Activated T-helper 17 cell treated with anti-CD3 and anti-CD28 coated beads, Interleukin-2, amount 50 U/mL, for 72 hours (primary cell): ENCODE results near the gene UBE2J1. TPM values are rescaled to one million over a fixed set of nuclear protein-coding genes. Genes with fewer than 3 reads are reported as not detected.
"Not testable (repeated sequence)": the region's sequence is repeated elsewhere in the genome, so short reads cannot be mapped to it uniquely, and the experiment has no call there.

Experiments used
- ATAC-seq: fragments of 150-1000 bp; cut with Tn5 transposase; replicated peaks from 2 replicates; pipeline ENCODE4 v1.10.0; 2021; ENCODE audit warnings: mild to moderate bottlenecking, moderate library complexity
- H3K27ac Mint-ChIP-seq: one replicate; pipeline ENCODE4 v1.8.0; 2022; ENCODE audit warnings: mixed read lengths
- H3K27me3 Mint-ChIP-seq: one replicate; pipeline ENCODE4 v1.8.0; 2022; ENCODE audit warnings: mixed read lengths
- H3K36me3 Mint-ChIP-seq: one replicate; pipeline ENCODE4 v1.8.0; 2022; ENCODE audit warnings: low read depth, mild to moderate bottlenecking, mixed read lengths
- H3K4me1 Mint-ChIP-seq: one replicate; pipeline ENCODE4 v1.8.0; 2022; ENCODE audit warnings: mixed read lengths
- H3K4me3 Mint-ChIP-seq: one replicate; pipeline ENCODE4 v1.8.0; 2022; ENCODE audit warnings: mild to moderate bottlenecking, mixed read lengths
- H3K9me3 Mint-ChIP-seq: one replicate; pipeline ENCODE4 v1.8.0; 2022; ENCODE audit warnings: mixed read lengths
- total RNA-seq, 2 donors: library from RNA; stranded (reverse); gene quantifications; one replicate each; pipeline ENCODE4 v1.2.3, GENCODE V29; 2022

The UBE2J1 gene
- 10 to 100 TPM; 18.1 to 25.4 TPM for total RNA-seq

GRCh38 chr6:89352278-89353117, at the start of gene UBE2J1:
Gene UBE2J1, minus strand, starts transcription at chr6:89352722. Its CDS starts 153 bp downstream, at chr6:89352569.
- Mint-ChIP-seq H3K4me1 (peaks cover 42% of the 10 kb centered on the region), H3K27me3 (no peaks in the 10 kb centered on the region), H3K36me3 (peaks cover 11% of the 10 kb centered on the region), H3K9me3 (no peaks in the 10 kb centered on the region), H3K4me3 (peak within 1 kb of the TSS; percentile 96), H3K27ac (peak within 1 kb of the TSS; percentile 97)
- peak; percentile 91 for ATAC-seq

GRCh38 chr6:89400912-89401399, 48.4 kb upstream of the UBE2J1 start:
- Mint-ChIP-seq H3K27ac (no peak overlapping the region), H3K27me3 (no peaks in the 10 kb centered on the region), H3K9me3 (no peaks in the 10 kb centered on the region), H3K36me3 (no peaks in the 10 kb centered on the region), H3K4me1 (no peaks in the 10 kb centered on the region), H3K4me3 (no peak overlapping the region)
- ATAC-seq, result no peak

- Mint-ChIP-seq H3K4me1 (no peaks in the 10 kb centered on the region), H3K27ac (no peak overlapping the region), H3K36me3 (no peaks in the 10 kb centered on the region)
Observed at GRCh38 chr6:89400050-89400449, 47.5 kb upstream of the UBE2J1 start.

DNA sequence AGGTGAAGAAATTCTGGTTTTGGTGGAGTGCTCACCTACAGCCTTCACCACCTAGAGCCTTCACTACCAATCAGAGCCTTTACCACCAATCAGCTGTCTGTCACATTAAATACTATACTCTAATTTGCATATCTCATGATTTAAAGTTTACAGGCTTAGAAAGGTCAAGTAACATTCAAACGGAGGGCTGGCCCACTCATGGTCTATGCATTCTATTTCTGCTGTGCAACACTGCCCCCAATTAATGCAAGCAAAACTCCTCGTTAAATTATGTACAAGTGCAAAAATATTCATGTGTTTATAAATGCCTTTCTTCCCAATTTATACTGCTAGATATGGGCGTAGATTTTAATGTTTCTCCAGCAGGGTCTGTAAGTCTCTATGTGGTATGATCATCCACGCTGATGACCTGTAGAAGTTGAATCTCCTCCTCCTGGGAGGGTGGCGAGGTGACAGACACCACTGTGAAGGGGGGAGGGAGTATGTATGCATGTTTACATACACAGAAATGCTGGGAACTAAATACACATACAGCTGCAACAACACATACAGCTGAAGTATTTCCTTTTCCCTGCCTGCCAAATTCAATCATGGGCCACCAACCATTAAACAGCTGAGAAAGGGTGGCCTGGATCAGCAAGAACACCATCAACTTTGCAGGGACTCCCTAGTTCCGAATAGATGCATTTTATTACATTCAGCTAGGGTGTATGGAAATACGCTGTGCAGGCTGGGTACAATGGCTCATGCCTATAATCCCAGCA, 46.4 kb upstream of the UBE2J1 start:
- Mint-ChIP-seq H3K27me3 (no peaks in the 10 kb centered on the region), H3K9me3 (no peaks in the 10 kb centered on the region), H3K4me1 (no peaks in the 10 kb centered on the region), H3K27ac (no peak overlapping the region), H3K36me3 (no peaks in the 10 kb centered on the region), H3K4me3 (no peak overlapping the region)
- no peak for ATAC-seq

More at GRCh38 chr6:89400050-89400449, 47.5 kb upstream of the UBE2J1 start:
- ATAC-seq, result no peak
- H3K27me3 Mint-ChIP-seq, result no peaks in the 10 kb centered on the region
- no peak overlapping the region for H3K4me3 Mint-ChIP-seq
- no peaks in the 10 kb centered on the region for H3K9me3 Mint-ChIP-seq

- H3K36me3 Mint-ChIP-seq, H3K9me3 Mint-ChIP-seq, H3K4me1 Mint-ChIP-seq, H3K4me3 Mint-ChIP-seq, H3K27me3 Mint-ChIP-seq, ATAC-seq, H3K27ac Mint-ChIP-seq: not testable (repeated sequence)
Observed at GRCh38 chr6:89397884-89398283, 45.4 kb upstream of the UBE2J1 start.

DNA sequence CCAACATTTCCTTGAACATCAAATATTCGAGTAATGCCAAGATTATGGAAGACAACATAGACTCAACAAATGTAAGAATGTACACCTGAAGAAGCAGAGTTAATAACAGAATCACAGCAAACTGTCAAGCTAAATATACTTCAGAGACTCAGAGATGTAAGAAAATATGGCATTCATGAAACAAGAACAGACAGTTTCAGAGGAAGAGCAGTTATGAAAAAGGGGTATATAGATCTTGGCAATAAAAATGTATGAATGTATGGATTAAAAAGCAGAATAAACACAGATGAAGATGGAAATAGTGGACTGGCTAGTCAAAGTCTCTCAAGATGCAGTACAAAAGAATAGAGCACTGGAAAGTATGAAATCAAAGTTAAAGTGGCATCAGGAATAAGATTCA, 41.1 kb upstream of the UBE2J1 start:
- Mint-ChIP-seq H3K4me3 (no peak overlapping the region), H3K36me3 (no peaks in the 10 kb centered on the region), H3K27me3 (no peaks in the 10 kb centered on the region), H3K9me3 (peaks cover 12% of the 10 kb centered on the region), H3K4me1 (no peaks in the 10 kb centered on the region), H3K27ac (no peak overlapping the region)
- no peak for ATAC-seq

DNA sequence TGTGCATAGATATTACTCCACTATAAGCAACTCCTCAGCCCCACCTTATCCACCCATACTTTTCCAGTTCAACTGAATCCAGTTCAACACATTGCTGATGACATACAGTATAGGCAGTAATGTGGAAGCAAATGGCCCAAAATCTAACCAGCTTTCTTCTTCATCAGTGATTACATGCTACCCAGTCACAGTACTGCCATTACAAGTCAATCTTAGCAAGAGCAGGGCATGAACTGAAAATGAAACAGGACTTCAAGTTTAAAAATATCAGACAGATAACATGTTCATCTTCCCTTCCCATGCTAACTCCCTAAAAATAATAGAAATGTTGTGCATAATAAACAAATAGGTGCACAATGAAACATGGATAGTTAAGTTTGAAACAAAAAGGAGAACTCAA, 40.3 kb upstream of the UBE2J1 start:
- H3K27ac Mint-ChIP-seq, result no peak overlapping the region
- no peak overlapping the region for H3K4me3 Mint-ChIP-seq
- no peak for ATAC-seq
- H3K36me3 Mint-ChIP-seq, result no peaks in the 10 kb centered on the region
- H3K4me1 Mint-ChIP-seq, result no peaks in the 10 kb centered on the region
- no peaks in the 10 kb centered on the region for H3K27me3 Mint-ChIP-seq
- peaks cover 12% of the 10 kb centered on the region for H3K9me3 Mint-ChIP-seq

GRCh38 chr6:89388846-89389245, 36.3 kb upstream of the UBE2J1 start:
- Mint-ChIP-seq H3K27ac (no peak overlapping the region), H3K4me3 (no peak overlapping the region), H3K36me3 (peaks cover 7% of the 10 kb centered on the region), H3K9me3 (peaks cover 12% of the 10 kb centered on the region), H3K27me3 (no peaks in the 10 kb centered on the region), H3K4me1 (peaks cover 3% of the 10 kb centered on the region)
- ATAC-seq, result no peak

- H3K9me3 Mint-ChIP-seq, result peaks cover 4% of the 10 kb centered on the region
- H3K36me3 Mint-ChIP-seq, result peaks cover 12% of the 10 kb centered on the region
- no peaks in the 10 kb centered on the region for H3K27me3 Mint-ChIP-seq
- H3K4me1 Mint-ChIP-seq, result peaks cover 3% of the 10 kb centered on the region
- H3K4me3 Mint-ChIP-seq, result no peak overlapping the region
- no peak overlapping the region for H3K27ac Mint-ChIP-seq
- peak; percentile 57 for ATAC-seq
Observed at GRCh38 chr6:89387516-89388201, 35.1 kb upstream of the UBE2J1 start.

- no peak for ATAC-seq
- H3K4me1 Mint-ChIP-seq, result peaks cover 3% of the 10 kb centered on the region
- H3K4me3 Mint-ChIP-seq, result no peak overlapping the region
- H3K27me3 Mint-ChIP-seq, result no peaks in the 10 kb centered on the region
- H3K27ac Mint-ChIP-seq, result no peak overlapping the region
- peaks cover 12% of the 10 kb centered on the region for H3K36me3 Mint-ChIP-seq
- H3K9me3 Mint-ChIP-seq, result peaks cover 4% of the 10 kb centered on the region
Observed at GRCh38 chr6:89386917-89387491, 34.5 kb upstream of the UBE2J1 start.

DNA sequence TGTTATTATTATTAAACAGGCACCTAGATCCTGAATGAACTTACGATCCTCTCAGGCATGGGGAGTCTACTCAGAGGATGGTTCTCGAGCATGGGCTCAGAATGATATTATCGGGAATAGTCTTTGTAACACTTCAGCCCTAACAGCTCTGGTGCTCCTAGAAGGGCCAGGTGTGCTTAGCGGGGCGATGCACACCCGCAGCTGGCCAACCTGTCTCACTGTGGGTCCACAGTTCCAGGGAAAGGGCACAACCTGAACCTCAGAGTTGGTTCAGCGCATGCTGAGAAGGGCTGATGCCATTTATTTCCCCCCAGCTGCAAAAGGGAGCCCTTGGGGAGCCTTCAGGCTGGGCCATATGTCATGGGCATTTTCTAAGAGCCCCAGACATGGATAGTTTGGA, 33.3 kb upstream of the UBE2J1 start:
- Mint-ChIP-seq H3K4me1 (peaks cover 3% of the 10 kb centered on the region), H3K27ac (no peak overlapping the region), H3K36me3 (peaks cover 12% of the 10 kb centered on the region), H3K9me3 (no peaks in the 10 kb centered on the region), H3K27me3 (no peaks in the 10 kb centered on the region), H3K4me3 (no peak overlapping the region)
- ATAC-seq, result no peak

DNA sequence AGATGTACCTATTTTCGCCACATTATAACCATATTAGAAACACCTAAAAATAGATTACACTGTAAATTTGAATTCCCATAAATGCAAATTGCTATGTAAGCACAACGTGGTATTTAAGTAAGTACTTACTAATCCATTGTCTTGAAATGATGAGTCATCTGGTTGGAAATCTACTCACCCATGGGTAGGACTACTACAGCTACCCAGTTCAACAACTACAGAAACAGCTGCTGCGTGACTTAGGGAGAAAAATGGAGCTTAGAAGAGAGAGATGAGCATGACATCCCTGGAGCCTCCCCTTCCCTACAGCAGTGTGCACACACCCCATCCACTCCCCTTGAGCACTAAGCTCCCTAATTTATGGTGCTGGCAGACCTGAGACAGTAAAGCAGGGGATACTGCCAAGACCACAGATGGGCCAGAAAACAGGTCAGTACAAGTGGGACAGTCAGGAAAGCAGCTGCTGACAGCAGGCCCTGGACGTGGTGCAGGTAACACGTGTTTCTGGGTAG, 32.7 kb upstream of the UBE2J1 start:
- peak; percentile 93 for ATAC-seq
- peaks cover 3% of the 10 kb centered on the region for H3K4me1 Mint-ChIP-seq
- peaks cover 12% of the 10 kb centered on the region for H3K36me3 Mint-ChIP-seq
- H3K9me3 Mint-ChIP-seq, result no peaks in the 10 kb centered on the region
- H3K4me3 Mint-ChIP-seq, result no peak overlapping the region
- H3K27ac Mint-ChIP-seq, result no peak overlapping the region
- H3K27me3 Mint-ChIP-seq, result no peaks in the 10 kb centered on the region

- no peak for ATAC-seq
- H3K4me3 Mint-ChIP-seq, result no peak overlapping the region
- no peaks in the 10 kb centered on the region for H3K9me3 Mint-ChIP-seq
- H3K36me3 Mint-ChIP-seq, result peaks cover 5% of the 10 kb centered on the region
- no peaks in the 10 kb centered on the region for H3K27me3 Mint-ChIP-seq
- H3K27ac Mint-ChIP-seq, result no peak overlapping the region
- peaks cover 8% of the 10 kb centered on the region for H3K4me1 Mint-ChIP-seq
Observed at GRCh38 chr6:89381031-89381430, 28.5 kb upstream of the UBE2J1 start.

DNA sequence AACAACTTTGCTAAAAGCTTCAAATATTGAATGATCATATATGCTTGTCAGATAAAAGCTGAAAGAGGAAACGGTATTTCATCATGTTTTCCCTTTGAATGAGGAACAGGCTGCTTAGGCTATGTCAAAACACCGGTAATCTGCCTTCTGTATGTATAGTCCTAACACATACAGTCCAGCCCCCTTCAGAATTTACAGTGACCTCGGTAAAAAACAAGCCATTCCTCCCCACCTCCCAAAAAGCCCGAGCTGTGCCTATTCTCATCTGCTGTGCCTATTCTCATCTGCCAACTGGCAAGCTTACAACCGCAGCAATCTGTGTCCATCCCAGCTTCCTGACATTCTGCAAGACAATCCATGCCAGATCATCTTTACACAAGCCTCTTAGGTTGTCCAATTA, 26.8 kb upstream of the UBE2J1 start:
- Mint-ChIP-seq H3K4me3 (no peak overlapping the region), H3K27ac (no peak overlapping the region), H3K4me1 (peaks cover 9% of the 10 kb centered on the region), H3K9me3 (no peaks in the 10 kb centered on the region), H3K27me3 (no peaks in the 10 kb centered on the region), H3K36me3 (peaks cover 5% of the 10 kb centered on the region)
- ATAC-seq, result no peak
